ENCODE data around the gene OASL.
A peak's percentile ranks its signal among the peaks of the same experiment; 100 is the strongest.

OASL gene

GRCh38 chr12:121064116-121064515 lies 25.1 kb upstream of the OASL start:
- TF ChIP-seq CTCF (IDR thresholded peaks at IDR 0.05; ENCODE audit: borderline replicate concordance, insufficient read depth, low read depth, low read length), result no peak
- no peak overlapping the region for H3K4me3 ChIP-seq (ENCODE audit: low read depth, low read length)

- no peak for TF ChIP-seq CTCF (IDR thresholded peaks at IDR 0.05; ENCODE audit: borderline replicate concordance, insufficient read depth, low read depth, low read length)
Measured at GRCh38 chr12:121062391-121063045, 23.5 kb upstream of the OASL start.

GRCh38 chr12:121061831-121062230 lies 22.8 kb upstream of the OASL start:
- H3K4me3 ChIP-seq (ENCODE audit: low read depth, low read length), result no peak overlapping the region
- no peak for TF ChIP-seq CTCF (IDR thresholded peaks at IDR 0.05; ENCODE audit: borderline replicate concordance, insufficient read depth, low read depth, low read length)

More at GRCh38 chr12:121062391-121063045, 23.5 kb upstream of the OASL start:
- H3K4me3 ChIP-seq (ENCODE audit: low read depth, low read length), result no peak overlapping the region

GRCh38 chr12:121060149-121061001 lies 21.3 kb upstream of the OASL start:
- peak; percentile 64 for TF ChIP-seq CTCF (IDR thresholded peaks at IDR 0.05; ENCODE audit: borderline replicate concordance, insufficient read depth, low read depth, low read length)
- peak overlapping the region; percentile 50 for H3K4me3 ChIP-seq (ENCODE audit: low read depth, low read length)

GRCh38 chr12:121059031-121059898 lies 20.2 kb upstream of the OASL start:
- no peak overlapping the region for H3K4me3 ChIP-seq (ENCODE audit: low read depth, low read length)
- TF ChIP-seq CTCF (IDR thresholded peaks at IDR 0.05; ENCODE audit: borderline replicate concordance, insufficient read depth, low read depth, low read length), result no peak

- TF ChIP-seq CTCF (IDR thresholded peaks at IDR 0.05; ENCODE audit: borderline replicate concordance, insufficient read depth, low read depth, low read length), result no peak
- H3K4me3 ChIP-seq (ENCODE audit: low read depth, low read length), result no peak overlapping the region
Measured at GRCh38 chr12:121057794-121058193, 18.7 kb upstream of the OASL start.

Measured in GM12875 (cell line).